GM18907 (cell line): ENCODE measurements around the gene SETD1A.
A peak's percentile ranks its signal among the peaks of the same experiment; 100 is the strongest.

Experiments used
- ATAC-seq: cut with Tn5 transposase; IDR thresholded peaks from one replicate; pipeline ENCODE4 v1.9.1; 2021; ENCODE audit warnings: mild to moderate bottlenecking, moderate library complexity; ENCODE audit not compliant: unreplicated experiment

The SETD1A gene

GRCh38 chr16:30980434-30980833 lies 22.9 kb downstream of the SETD1A start:
- no peak for ATAC-seq

- no peak for ATAC-seq
These were observed 23.4 kb downstream of the SETD1A start for GRCh38 chr16:30980959-30981358.

GRCh38 chr16:30982548-30983288 lies 25.2 kb downstream of the SETD1A start:
- ATAC-seq: no peak

GRCh38 chr16:30983289-30983889 lies 25.8 kb downstream of the SETD1A start:
- no peak for ATAC-seq

- ATAC-seq: no peak
These were observed 26.5 kb downstream of the SETD1A start for GRCh38 chr16:30983898-30984610.

GRCh38 chr16:30984669-30985400 lies 27.3 kb downstream of the SETD1A start, which contains the start of gene HSD3B7:
Gene HSD3B7 (plus strand): TSS chr16:30985207. CDS start chr16:30985659, 452 bp downstream.
- ATAC-seq: peak; percentile 49

- no peak for ATAC-seq
These were observed 28.0 kb downstream of the SETD1A start for GRCh38 chr16:30985401-30986128.

- ATAC-seq: no peak
These were observed 28.8 kb downstream of the SETD1A start for GRCh38 chr16:30986129-30986991.

- ATAC-seq: no peak
These were observed 30.1 kb downstream of the SETD1A start for GRCh38 chr16:30987581-30988190.

- ATAC-seq: no peak
These were observed 32.0 kb downstream of the SETD1A start for GRCh38 chr16:30989469-30990047.

GRCh38 chr16:30990105-30990504 lies 32.6 kb downstream of the SETD1A start:
- ATAC-seq: no peak

- ATAC-seq: no peak
These were observed 33.5 kb downstream of the SETD1A start for GRCh38 chr16:30991052-30991451.

GRCh38 chr16:30992276-30992780 lies 34.8 kb downstream of the SETD1A start:
- no peak for ATAC-seq

- no peak for ATAC-seq
These were observed 35.6 kb downstream of the SETD1A start for GRCh38 chr16:30992931-30993816.

GRCh38 chr16:30995927-30996323 lies 38.4 kb downstream of the SETD1A start:
- no peak for ATAC-seq

- ATAC-seq: no peak
These were observed 38.9 kb downstream of the SETD1A start for GRCh38 chr16:30996324-30996984.
